HepG2 (cell line): ENCODE measurements around the gene OGFR. TPM values are rescaled to one million over a fixed set of nuclear protein-coding genes. Genes with fewer than 3 reads are reported as not detected.

Source experiments
- ATAC-seq: fragments of 200-7000 bp; cut with Tn5 transposase; 3 replicates; pipeline ENCODE4 v1.9.1; 2020; ENCODE audit warnings: mild to moderate bottlenecking, moderate library complexity
- BruUV-seq: library from RNA; stranded (reverse); fragments of 400-500 nt; replicated peaks from 2 replicates; lab custom pipeline; 2021; lab: Mats Ljungman, UMichigan
- CTCF ChIA-PET: fragments of 300-600 bp; formaldehyde crosslinking; extraction: SDS; loops from one replicate; lab custom pipeline; 2021; ENCODE audit warnings: low total read pairs, inconsistent platforms, low intra/inter-chr PET ratio; lab: Yijun Ruan, JAX
- POLR2A ChIA-PET: fragments of 350-600 bp; sonication (Branson Sonifier 250); formaldehyde crosslinking; loops from one replicate; lab custom pipeline; 2020; ENCODE audit warnings: antibody characterized with exemption, inconsistent platforms; lab: Yijun Ruan, JAX
- DNase-seq: peaks from one replicate; pipeline ENCODE4 v3.0.0-alpha.2; 2015; ENCODE audit warnings: low spot score
- FAIRE-seq: peaks from 3 replicates; lab custom pipeline; 2011; peaks lifted over from hg19 to GRCh38; lab: Jason Lieb, UNC
- H2AFZ ChIP-seq: one replicate; pipeline ENCODE4 v1.6.1; 2011; ENCODE audit warnings: low read length, inconsistent platforms
- H3K27ac ChIP-seq: fragments of 300-600 bp; 3 replicates; pipeline ENCODE4 v1.8.0; 2011; ENCODE audit warnings: mixed run types, mild to moderate bottlenecking, mixed read lengths, low read length, inconsistent platforms; ENCODE audit not compliant: insufficient read depth; ENCODE audit errors: extremely low read length
- H3K27me3 ChIP-seq, 2 experiments: fragments of 200-600 bp in 1 of 2; 2 replicates in 1 of 2; 3 replicates in 1 of 2; pipeline versions ENCODE4 v1.6.0 to v1.8.0; 2011; ENCODE audit warnings: low read length in 2 of 2, mild to moderate bottlenecking in 2 of 2, moderate library complexity in 2 of 2, inconsistent platforms in 1 of 2; ENCODE audit not compliant: insufficient read depth in 2 of 2, control insufficient read depth in 1 of 2
- H3K36me3 ChIP-seq, 2 experiments: fragments of 200-600 bp in 1 of 2; replicated peaks in 1 of 2; 2 replicates in 1 of 2; 3 replicates in 1 of 2; pipeline versions ENCODE4 v1.5.1 to v1.8.0; 2011; ENCODE audit warnings: low read length in 2 of 2, inconsistent platforms in 1 of 2; ENCODE audit not compliant: insufficient read depth in 2 of 2, control insufficient read depth in 1 of 2
- H3K4me1 ChIP-seq: 2 replicates; pipeline ENCODE4 v1.5.1; 2012; ENCODE audit warnings: low read length, inconsistent platforms; ENCODE audit not compliant: insufficient read depth
- H3K4me2 ChIP-seq: 2 replicates; pipeline ENCODE4 v1.6.0; 2011; ENCODE audit warnings: low read depth, low read length, inconsistent platforms
- H3K4me3 ChIP-seq, 3 experiments: fragments of 200-600 bp in 1 of 3; sonication (generic), shearing (Covaris generic) in 1 of 3; replicated peaks in 1 of 3; 2 replicates each; pipeline ENCODE4 v1.5.1; 2011 to 2016; ENCODE audit warnings: low read length in 3 of 3, inconsistent platforms in 2 of 3, low read depth in 2 of 3, mild to moderate bottlenecking in 2 of 3, control low read depth in 1 of 3, mixed read lengths in 1 of 3; ENCODE audit not compliant: insufficient read depth in 1 of 3
- H3K79me2 ChIP-seq: one replicate; pipeline ENCODE4 v1.6.1; 2011; ENCODE audit warnings: low read length, inconsistent platforms; ENCODE audit not compliant: insufficient read depth
- H3K9ac ChIP-seq: 2 replicates; pipeline ENCODE4 v1.6.0; 2011; ENCODE audit warnings: mild to moderate bottlenecking, low read depth, low read length, inconsistent platforms; ENCODE audit not compliant: insufficient read depth
- H3K9me3 ChIP-seq: 2 replicates; pipeline ENCODE4 v1.5.1; 2012; ENCODE audit warnings: mild to moderate bottlenecking, low read length
- H4K20me1 ChIP-seq: 2 replicates; pipeline ENCODE4 v1.6.0; 2011; ENCODE audit warnings: inconsistent platforms, mild to moderate bottlenecking, low read length, moderate library complexity; ENCODE audit not compliant: insufficient read depth
- BRCA1 ChIP-seq: sonication (generic); formaldehyde crosslinking; IDR thresholded peaks from 2 replicates; pipeline ENCODE4 v1.4.0; 2020; ENCODE audit warnings: missing genetic modification reagents
- ONECUT2 ChIP-seq: sonication (generic); formaldehyde crosslinking; IDR thresholded peaks from 2 replicates; pipeline ENCODE4 v1.4.0; 2020; ENCODE audit warnings: missing genetic modification reagents
- SALL1 ChIP-seq: sonication (generic); formaldehyde crosslinking; IDR thresholded peaks from 2 replicates; pipeline ENCODE4 v1.8.0; 2022; ENCODE audit warnings: mild to moderate bottlenecking, missing genetic modification reagents
- ZNF569 ChIP-seq: sonication (generic); formaldehyde crosslinking; IDR thresholded peaks from 2 replicates; pipeline ENCODE4 v1.5.0; 2020; ENCODE audit warnings: mild to moderate bottlenecking, missing genetic modification reagents, moderate library complexity, borderline replicate concordance
- WGBS: methylation state at CpG from one replicate; pipeline ENCODE4 v1.1.6; 2017; ENCODE audit warnings: low lambda C conversion rate; 5-methylcytosine and 5-hydroxymethylcytosine counted together
- in situ Hi-C: cut with HindIII; loops from 2 replicates; pipeline ENCODE4 v1.10.0; 2017; ENCODE audit warnings: low pct_unique_long_range_greater_than_20kb; ENCODE audit not compliant: extremely low pct_ligation_motif_present
- intact Hi-C: fragments of 100-400 bp; cut with micrococcal nuclease; formaldehyde crosslinking; loops from one replicate; pipeline ENCODE4 v1.10.0; 2022; ENCODE audit not compliant: unreplicated experiment
- polyA plus RNA-seq, 8 experiments: library from polyadenylated mRNA; depleted of rRNA in 3 of 8; stranded (reverse) in 7 of 8; unstranded in 1 of 8; fragments of >200 nt; fragmentation: Illumina TruSeq in 4 of 8; extraction: Trizol in 4 of 8; gene quantifications; 2 replicates each; pipeline versions ENCODE4 v1.2.1 to v1.2.3, GENCODE V29; 2011 to 2016; ENCODE audit warnings: low read depth in 4 of 8, missing spikeins in 1 of 8, mixed read lengths in 1 of 8; ENCODE audit not compliant: insufficient read depth in 1 of 8
- total RNA-seq, 5 experiments: library from RNA; depleted of rRNA; stranded (reverse); fragments of >200 nt; fragmentation: Illumina TruSeq; extraction: Trizol; gene quantifications; 2 replicates each; pipeline ENCODE4 v1.2.3, GENCODE V29; 2016; ENCODE audit warnings: low read depth in 1 of 5
- TF ChIP-seq, protein P1 (sequence below): sonication (generic); formaldehyde crosslinking; conservative IDR thresholded peaks from 2 replicates; pipeline ENCODE4 v1.8.1; 2023; ENCODE audit warnings: missing genetic modification reagents

The OGFR gene
- total and polyA plus RNA-seq, 2 of the 13 experiments (the other 11 are each of a cell fraction or from before 2014, with no cell fraction given) = 47.7 to 81.8 TPM

DNA sequence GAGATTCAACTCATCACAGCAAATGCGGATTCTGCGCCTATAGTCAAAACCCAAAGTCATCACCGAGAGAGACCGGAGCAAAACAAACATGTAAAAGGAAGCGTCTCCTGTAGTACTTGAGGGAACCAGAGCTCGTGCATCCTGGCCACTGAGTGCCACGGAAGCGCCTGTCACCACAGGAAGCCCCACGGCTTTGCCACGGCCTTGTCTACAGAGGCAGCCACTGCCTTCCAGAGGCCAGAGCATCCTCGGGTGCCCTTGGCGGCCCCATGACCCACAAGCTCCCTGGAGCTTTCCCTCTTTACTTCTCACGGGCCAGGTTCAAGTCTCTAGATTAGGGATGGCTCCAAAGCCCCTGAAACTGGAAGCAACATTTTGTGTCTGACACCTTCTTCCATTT lies 49.5 kb downstream of the OGFR start:
- intact Hi-C loops (no loop called here), in situ Hi-C loops (no loop called here)
- ChIA-PET CTCF (no interaction called here), POLR2A (interaction anchor here (0.9 to 1.3 kb wide), 2 partner anchors 22 to 32 kb away, joined by 4 to 5 read pairs; no protein-coding TSS in a partner anchor)
- H3K79me2 ChIP-seq = no peaks in the 10 kb centered on the region
- H3K4me2 ChIP-seq = no peak overlapping the region
- H3K9ac ChIP-seq = no peak overlapping the region
- no peak overlapping the region for H2AFZ ChIP-seq
- peaks cover 7% of the 10 kb centered on the region for H3K4me1 ChIP-seq
- H3K27ac ChIP-seq = no peak overlapping the region
- ATAC-seq (no peak), FAIRE-seq (no peak), DNase-seq (no peak)
- WGBS = 98% methylated on average over 13 of the region's 13 CpGs
- H4K20me1 ChIP-seq = no peaks in the 10 kb centered on the region
- BruUV-seq = no TSS peak
- peaks cover 19 to 46% of the 10 kb centered on the region in 2 experiments for H3K36me3 ChIP-seq
- no peaks in the 10 kb centered on the region for H3K9me3 ChIP-seq
- no peak overlapping the region for H3K4me3 ChIP-seq
- no peaks in the 10 kb centered on the region for H3K27me3 ChIP-seq
- TF ChIP-seq ZNF569 (CRISPR knock-in tag) = no peak
- TF ChIP-seq, protein P1, sequence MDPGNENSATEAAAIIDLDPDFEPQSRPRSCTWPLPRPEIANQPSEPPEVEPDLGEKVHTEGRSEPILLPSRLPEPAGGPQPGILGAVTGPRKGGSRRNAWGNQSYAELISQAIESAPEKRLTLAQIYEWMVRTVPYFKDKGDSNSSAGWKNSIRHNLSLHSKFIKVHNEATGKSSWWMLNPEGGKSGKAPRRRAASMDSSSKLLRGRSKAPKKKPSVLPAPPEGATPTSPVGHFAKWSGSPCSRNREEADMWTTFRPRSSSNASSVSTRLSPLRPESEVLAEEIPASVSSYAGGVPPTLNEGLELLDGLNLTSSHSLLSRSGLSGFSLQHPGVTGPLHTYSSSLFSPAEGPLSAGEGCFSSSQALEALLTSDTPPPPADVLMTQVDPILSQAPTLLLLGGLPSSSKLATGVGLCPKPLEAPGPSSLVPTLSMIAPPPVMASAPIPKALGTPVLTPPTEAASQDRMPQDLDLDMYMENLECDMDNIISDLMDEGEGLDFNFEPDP = 0 out of 2 replicates have a peak, but pooled peaks have one; percentile 65

DNA sequence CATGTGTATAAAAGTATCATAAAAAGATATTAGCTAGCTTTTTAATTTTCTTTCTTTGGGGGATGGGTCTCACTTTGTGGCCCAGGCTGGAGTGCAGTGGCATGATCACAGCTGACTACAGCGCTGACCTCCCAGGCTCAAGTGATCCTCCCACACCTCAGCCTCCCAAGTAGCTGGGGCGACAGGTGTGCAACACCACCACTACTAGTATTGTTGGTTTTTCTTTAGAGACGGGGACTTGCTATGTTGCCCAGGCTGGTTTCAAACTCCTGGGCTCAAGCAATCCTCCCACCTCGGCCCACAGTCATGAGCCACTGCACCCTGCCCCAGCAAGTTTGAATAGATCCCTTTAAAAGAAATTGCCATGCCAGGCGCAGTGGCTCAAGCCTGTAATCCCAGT lies 50.5 kb downstream of the OGFR start:
- peaks cover 19 to 46% of the 10 kb centered on the region in 2 experiments for H3K36me3 ChIP-seq
- no peaks in the 10 kb centered on the region for H3K9me3 ChIP-seq
- POLR2A ChIA-PET = interaction anchor here (1.3 kb wide), 1 partner anchor 21 kb away, joined by 4 read pairs; no protein-coding TSS in a partner anchor
- no peak overlapping the region for H3K4me3 ChIP-seq
- intact Hi-C loops = no loop called here
- no peak overlapping the region for H3K27ac ChIP-seq
- in situ Hi-C loops = no loop called here
- ATAC-seq (no peak), FAIRE-seq (no peak), DNase-seq (no peak)
- CTCF ChIA-PET = no interaction called here
- H3K9ac ChIP-seq = no peak overlapping the region
- TF ChIP-seq BRCA1 = no peak
- TF ChIP-seq ONECUT2 (CRISPR knock-in tag) = no peak
- 0 out of 2 replicates have a peak, but pooled peaks have one; percentile 15 for TF ChIP-seq SALL1 (CRISPR knock-in tag)
- peaks cover 17% of the 10 kb centered on the region for H3K4me1 ChIP-seq
- H4K20me1 ChIP-seq = no peaks in the 10 kb centered on the region; the same call in 1 of the 2 replicates
- BruUV-seq = no TSS peak
- no peaks in the 10 kb centered on the region for H3K27me3 ChIP-seq
- H2AFZ ChIP-seq = no peak overlapping the region
- WGBS = 99% methylated on average over 5 of the region's 5 CpGs
- H3K4me2 ChIP-seq = no peak overlapping the region
- peaks cover 5% of the 10 kb centered on the region for H3K79me2 ChIP-seq
